Thyroid gland (tissue), 4 donors: ENCODE measurements around the gene TKTL1.

Experiments
- CTCF ChIP-seq, 6 experiments: fragments of 200-600 bp in 3 of 6; fragments of 450-650 bp in 3 of 6; sonication (generic) in 3 of 6; IDR thresholded peaks; one replicate each; pipeline ENCODE4 v1.5.1; 2016 to 2019; ENCODE audit warnings: antibody characterized with exemption in 6 of 6, mild to moderate bottlenecking in 2 of 6, inconsistent platforms in 1 of 6, moderate library complexity in 1 of 6
- POLR2A ChIP-seq, 2 donors: fragments of 450-650 bp; IDR thresholded peaks; one replicate each; pipeline ENCODE4 v1.6.1; 2017; ENCODE audit warnings: antibody characterized with exemption in 2 of 2, mild to moderate bottlenecking in 2 of 2, moderate library complexity in 1 of 2

GRCh38 chrX:154313147-154313546 lies 17.6 kb downstream of the TKTL1 start:
- TF ChIP-seq CTCF (IDR thresholded peaks at IDR 0.05) (no peak), POLR2A (IDR thresholded peaks at IDR 0.05) (no peak)
